ENCODE measurements around the gene KIAA1671. TPM values are rescaled to one million over a fixed set of nuclear protein-coding genes. Genes with fewer than 3 reads are reported as not detected.

KIAA1671 gene
- total RNA-seq, 1 donor from 2014 or later: 28.5 TPM

- Mint-ChIP-seq H3K36me3 (ENCODE audit: low read depth) (peaks cover 4% of the 10 kb centered on the region), H3K27me3 (ENCODE audit: low read depth) (no peaks in the 10 kb centered on the region), H3K27ac (ENCODE audit: unreplicated experiment) (no peak overlapping the region), H3K4me1 (ENCODE audit: low read depth) (peaks cover 7% of the 10 kb centered on the region), H3K9me3 (ENCODE audit: low read depth) (no peaks in the 10 kb centered on the region), H3K4me3 (ENCODE audit: unreplicated experiment) (no peak overlapping the region)
- no peak for DNase-seq (ENCODE audit: low spot score)
- TF ChIP-seq CTCF (IDR thresholded peaks at IDR 0.05): no peak
Observed at GRCh38 chr22:25092119-25092518, 139.6 kb downstream of the KIAA1671 start.

- TF ChIP-seq CTCF (IDR thresholded peaks at IDR 0.05): no peak
- H3K36me3 Mint-ChIP-seq (ENCODE audit: low read depth): peaks cover 1% of the 10 kb centered on the region
- H3K9me3 Mint-ChIP-seq (ENCODE audit: low read depth): no peaks in the 10 kb centered on the region
- no peak overlapping the region for H3K4me3 Mint-ChIP-seq (ENCODE audit: unreplicated experiment)
- H3K4me1 Mint-ChIP-seq (ENCODE audit: low read depth): peaks cover 16% of the 10 kb centered on the region
- H3K27ac Mint-ChIP-seq (ENCODE audit: unreplicated experiment): no peak overlapping the region
- H3K27me3 Mint-ChIP-seq (ENCODE audit: low read depth): no peaks in the 10 kb centered on the region
- no peak for DNase-seq (ENCODE audit: low spot score)
Observed at GRCh38 chr22:25094579-25094978, 142.1 kb downstream of the KIAA1671 start.

GRCh38 chr22:25095869-25096268 lies 143.4 kb downstream of the KIAA1671 start:
- Mint-ChIP-seq H3K27me3 (ENCODE audit: low read depth) (no peaks in the 10 kb centered on the region), H3K4me1 (ENCODE audit: low read depth) (peaks cover 21% of the 10 kb centered on the region), H3K4me3 (ENCODE audit: unreplicated experiment) (no peak overlapping the region), H3K27ac (ENCODE audit: unreplicated experiment) (no peak overlapping the region), H3K36me3 (ENCODE audit: low read depth) (peaks cover 1% of the 10 kb centered on the region), H3K9me3 (ENCODE audit: low read depth) (no peaks in the 10 kb centered on the region)
- TF ChIP-seq CTCF (IDR thresholded peaks at IDR 0.05): no peak
- DNase-seq (ENCODE audit: low spot score): no peak

- Mint-ChIP-seq H3K36me3 (ENCODE audit: low read depth) (peaks cover 1% of the 10 kb centered on the region), H3K4me3 (ENCODE audit: unreplicated experiment) (no peak overlapping the region), H3K27me3 (ENCODE audit: low read depth) (no peaks in the 10 kb centered on the region), H3K27ac (ENCODE audit: unreplicated experiment) (no peak overlapping the region), H3K9me3 (ENCODE audit: low read depth) (no peaks in the 10 kb centered on the region), H3K4me1 (ENCODE audit: low read depth) (peaks cover 31% of the 10 kb centered on the region)
- no peak for DNase-seq (ENCODE audit: low spot score)
- TF ChIP-seq CTCF (IDR thresholded peaks at IDR 0.05): no peak
Observed at GRCh38 chr22:25096638-25097405, 144.3 kb downstream of the KIAA1671 start.

GRCh38 chr22:25098445-25099081 lies 146.0 kb downstream of the KIAA1671 start:
- Mint-ChIP-seq H3K36me3 (ENCODE audit: low read depth) (no peaks in the 10 kb centered on the region), H3K4me3 (ENCODE audit: unreplicated experiment) (no peak overlapping the region), H3K9me3 (ENCODE audit: low read depth) (no peaks in the 10 kb centered on the region), H3K27me3 (ENCODE audit: low read depth) (no peaks in the 10 kb centered on the region), H3K27ac (ENCODE audit: unreplicated experiment) (no peak overlapping the region), H3K4me1 (ENCODE audit: low read depth) (peaks cover 33% of the 10 kb centered on the region)
- no peak for DNase-seq (ENCODE audit: low spot score)
- TF ChIP-seq CTCF (IDR thresholded peaks at IDR 0.05): no peak
